Adrenal gland (tissue), 5 donors: Measurements from ENCODE around the gene YKT6.

Source experiments
- CTCF ChIP-seq, 6 experiments: fragments of 450-650 bp in 4 of 6; fragments of 200-600 bp in 2 of 6; sonication (generic) in 1 of 6; IDR thresholded peaks; 1 replicate in 5 of 6; 2 replicates in 1 of 6; pipeline versions ENCODE4 v1.5.1 to v1.8.0; 2016 to 2021; ENCODE audit warnings: antibody characterized with exemption in 6 of 6, mild to moderate bottlenecking in 2 of 6, moderate library complexity in 1 of 6
- POLR2A ChIP-seq, 2 donors: fragments of 450-650 bp; IDR thresholded peaks; one replicate each; pipeline ENCODE4 v1.6.1; 2017; ENCODE audit warnings: antibody characterized with exemption in 2 of 2, mild to moderate bottlenecking in 2 of 2, moderate library complexity in 1 of 2
- donor health status: DM: no; HTN: no; CAD: no.

DNA sequence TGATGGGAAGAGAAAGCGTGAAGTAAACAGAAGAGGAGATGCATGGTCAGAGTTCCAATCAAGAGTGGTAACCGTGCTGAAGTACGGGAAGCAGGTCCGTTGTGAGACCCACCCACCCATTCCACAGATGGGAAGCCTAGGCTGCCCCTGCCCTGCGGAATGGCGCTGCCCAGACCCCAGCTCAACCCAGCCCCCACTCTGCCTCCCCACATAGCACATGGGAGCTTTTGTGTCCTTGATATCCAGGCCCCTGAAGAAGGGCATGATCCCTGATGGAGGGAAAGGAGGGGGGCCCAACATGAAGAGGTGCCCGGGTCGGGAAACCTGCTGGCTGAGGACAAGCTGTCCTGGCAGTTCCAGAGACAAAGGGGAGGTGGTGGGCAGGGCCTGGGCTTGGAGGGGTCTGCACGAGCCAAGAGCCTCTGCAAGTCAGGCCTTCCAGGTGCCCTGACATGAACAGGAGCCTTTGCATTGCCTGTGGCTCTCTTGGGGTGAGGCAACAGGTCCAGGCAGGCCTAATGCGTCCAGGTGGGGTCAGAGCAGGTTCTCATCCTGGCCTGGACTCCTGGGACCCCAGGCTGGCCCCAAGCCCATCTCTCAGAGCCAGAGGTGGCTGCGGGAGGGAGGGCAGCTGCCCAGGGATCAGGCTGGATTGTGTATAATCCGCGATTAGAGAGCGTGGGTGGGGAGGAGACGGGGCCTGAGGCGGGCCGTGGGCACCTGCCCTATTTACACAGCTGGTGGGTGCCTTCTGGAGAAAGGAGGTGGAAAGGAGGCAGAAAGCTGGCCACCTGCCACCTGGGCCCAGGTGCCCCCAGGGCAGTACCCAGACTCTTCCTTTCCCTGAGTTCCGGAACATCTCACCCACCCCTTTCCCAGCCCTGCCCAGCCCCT lies 23.5 kb downstream of the YKT6 start:
- TF ChIP-seq CTCF (IDR thresholded peaks at IDR 0.05): no peak
- no peak for TF ChIP-seq POLR2A (IDR thresholded peaks at IDR 0.05)
